HFFc6 (cell line): Measurements from ENCODE around the gene KCTD21. TPM values are rescaled to one million over a fixed set of nuclear protein-coding genes. Genes with fewer than 3 reads are reported as not detected.

Experiments
- DNase-seq: peaks from one replicate; pipeline ENCODE4 v3.0.0-alpha.2; 2018
- H3K27ac Mint-ChIP-seq: 2 replicates; pipeline ENCODE4 v1.8.0; 2020; ENCODE audit warnings: mild to moderate bottlenecking, mixed read lengths
- H3K27me3 Mint-ChIP-seq: 2 replicates; pipeline ENCODE4 v1.8.0; 2021; ENCODE audit warnings: mild to moderate bottlenecking, moderate library complexity, mixed read lengths; ENCODE audit not compliant: insufficient read depth
- H3K36me3 Mint-ChIP-seq: 2 replicates; pipeline ENCODE4 v1.8.0; 2021; ENCODE audit warnings: low read depth, mixed read lengths
- H3K4me1 Mint-ChIP-seq: 2 replicates; pipeline ENCODE4 v1.8.0; 2020; ENCODE audit warnings: low read depth, mixed read lengths
- H3K4me3 Mint-ChIP-seq: 2 replicates; pipeline ENCODE4 v1.8.0; 2020; ENCODE audit warnings: mild to moderate bottlenecking, moderate library complexity, mixed read lengths
- H3K9me3 Mint-ChIP-seq: 2 replicates; pipeline ENCODE4 v1.8.0; 2020; ENCODE audit warnings: mild to moderate bottlenecking, mixed read lengths
- CTCF ChIP-seq: fragments of 200-600 bp; sonication (generic); IDR thresholded peaks from 2 replicates; pipeline ENCODE4 v1.5.0; 2021; ENCODE audit warnings: antibody characterized with exemption, mild to moderate bottlenecking
- total RNA-seq, 6 experiments: library from RNA; stranded (reverse); fragmentation: NEBNext Ultra II Directional; extraction: Animal tissue kit (Norgen Biotek cat#: 25700); gene quantifications; 2 replicates in 1 of 6; 3 replicates in 5 of 6; pipeline ENCODE4 v1.2.3, GENCODE V29; 2021

The KCTD21 gene
- total RNA-seq, 6 experiments from 2014 or later, result 10.4 to 15.7 (median 12.6) TPM

GRCh38 chr11:78230161-78230877 is 41.9 kb upstream of the KCTD21 start:
- no peak overlapping the region for H3K4me3 Mint-ChIP-seq
- peak overlapping the region; percentile 19; the same call in 1 of the 2 replicates for H3K27ac Mint-ChIP-seq
- no peaks in the 10 kb centered on the region for H3K9me3 Mint-ChIP-seq
- peaks cover 2% of the 10 kb centered on the region; the same call in 1 of the 2 replicates for H3K36me3 Mint-ChIP-seq
- TF ChIP-seq CTCF, result no peak
- peaks cover 27% of the 10 kb centered on the region for H3K4me1 Mint-ChIP-seq
- DNase-seq, result no peak
- H3K27me3 Mint-ChIP-seq, result no peaks in the 10 kb centered on the region

GRCh38 chr11:78229106-78229505 is 40.7 kb upstream of the KCTD21 start:
- peaks cover 6% of the 10 kb centered on the region for H3K36me3 Mint-ChIP-seq
- TF ChIP-seq CTCF, result no peak
- no peak overlapping the region for H3K4me3 Mint-ChIP-seq
- H3K4me1 Mint-ChIP-seq, result peaks cover 27% of the 10 kb centered on the region
- no peak for DNase-seq
- H3K27me3 Mint-ChIP-seq, result no peaks in the 10 kb centered on the region
- no peaks in the 10 kb centered on the region for H3K9me3 Mint-ChIP-seq
- H3K27ac Mint-ChIP-seq, result no peak overlapping the region

GRCh38 chr11:78228467-78228866 is 40.0 kb upstream of the KCTD21 start:
- H3K4me1 Mint-ChIP-seq, result peaks cover 27% of the 10 kb centered on the region

GRCh38 chr11:78227921-78228320 is 39.5 kb upstream of the KCTD21 start:
- H3K4me1 Mint-ChIP-seq, result peaks cover 27% of the 10 kb centered on the region
- no peaks in the 10 kb centered on the region for H3K9me3 Mint-ChIP-seq
- TF ChIP-seq CTCF, result no peak
- H3K27ac Mint-ChIP-seq, result no peak overlapping the region
- H3K27me3 Mint-ChIP-seq, result no peaks in the 10 kb centered on the region
- no peak overlapping the region for H3K4me3 Mint-ChIP-seq
- H3K36me3 Mint-ChIP-seq, result peaks cover 11% of the 10 kb centered on the region
- DNase-seq, result no peak

More at GRCh38 chr11:78228467-78228866, 40.0 kb upstream of the KCTD21 start:
- DNase-seq, result peak; percentile 50
- Mint-ChIP-seq H3K9me3 (no peaks in the 10 kb centered on the region), H3K27ac (no peak overlapping the region), H3K36me3 (peaks cover 9% of the 10 kb centered on the region), H3K27me3 (no peaks in the 10 kb centered on the region), H3K4me3 (no peak overlapping the region)
- peak; percentile 74 for TF ChIP-seq CTCF

- no peak for DNase-seq
- H3K9me3 Mint-ChIP-seq, result no peaks in the 10 kb centered on the region
- peaks cover 19% of the 10 kb centered on the region for H3K4me1 Mint-ChIP-seq
- H3K36me3 Mint-ChIP-seq, result peaks cover 11% of the 10 kb centered on the region
- no peaks in the 10 kb centered on the region for H3K27me3 Mint-ChIP-seq
- H3K27ac Mint-ChIP-seq, result no peak overlapping the region
- TF ChIP-seq CTCF, result no peak
- no peak overlapping the region for H3K4me3 Mint-ChIP-seq
Measured at GRCh38 chr11:78226684-78227680, 38.6 kb upstream of the KCTD21 start.
